ENCODE results near the gene CAPN12. TPM values are rescaled to one million over a fixed set of nuclear protein-coding genes. Genes with fewer than 3 reads are reported as not detected.
"Not testable (repeated sequence)": the region's sequence is repeated elsewhere in the genome, so short reads cannot be mapped to it uniquely, and the experiment has no call there.

Gene CAPN12
- 1 to 10 TPM in 5 of 7 donors, under 1 TPM in 2; 0.81 to 8.0 (median 3.1) TPM for total RNA-seq
- 1 to 10 TPM in 1 of 2 donors, under 1 TPM in 1; 0.22 to 3.6 TPM for polyA plus RNA-seq
- long read RNA-seq, donor 1, partial matches to known transcripts: 0 of 2 reads
- long read RNA-seq, donor 1, other reads (novel, unspliced or antisense): 2 of 2 reads
- long read RNA-seq, donor 2, transcript CAPN12-211 (1 exons, 2,552 nt): major isoform, 9 of 31 reads
- long read RNA-seq, donor 2, partial matches to known transcripts: 21 of 31 reads
- long read RNA-seq, donor 2, other reads (novel, unspliced or antisense): 0 of 31 reads
- long read RNA-seq, donor 3, partial matches to known transcripts: 0 of 13 reads
- long read RNA-seq, donor 3, other reads (novel, unspliced or antisense): 13 of 13 reads

DNA sequence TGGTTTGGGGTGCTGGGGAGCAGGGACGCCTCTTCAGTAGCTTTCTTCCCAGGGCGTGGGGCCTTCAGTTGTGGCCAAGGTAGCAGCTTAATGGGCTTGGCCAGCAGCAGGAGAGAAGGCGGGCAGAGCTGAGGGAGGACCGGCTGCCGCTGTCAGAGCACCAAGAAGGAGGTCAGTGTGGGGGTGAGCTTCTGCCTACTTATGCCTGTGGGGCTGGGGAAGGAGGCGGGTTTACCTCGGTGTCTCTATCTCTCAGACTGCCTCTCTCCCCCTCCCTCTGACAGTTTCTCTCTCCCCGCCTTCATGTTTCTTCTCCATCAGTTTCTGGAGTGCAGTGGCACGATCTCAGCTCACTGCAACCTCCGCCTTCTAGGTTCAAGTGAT is at the start of gene CAPN12:
CAPN12 (minus strand) TSS at position 177 of the 384 bp plus-strand sequence. CDS start 309 bp downstream, outside the sequence.
- TF ChIP-seq, protein P1, sequence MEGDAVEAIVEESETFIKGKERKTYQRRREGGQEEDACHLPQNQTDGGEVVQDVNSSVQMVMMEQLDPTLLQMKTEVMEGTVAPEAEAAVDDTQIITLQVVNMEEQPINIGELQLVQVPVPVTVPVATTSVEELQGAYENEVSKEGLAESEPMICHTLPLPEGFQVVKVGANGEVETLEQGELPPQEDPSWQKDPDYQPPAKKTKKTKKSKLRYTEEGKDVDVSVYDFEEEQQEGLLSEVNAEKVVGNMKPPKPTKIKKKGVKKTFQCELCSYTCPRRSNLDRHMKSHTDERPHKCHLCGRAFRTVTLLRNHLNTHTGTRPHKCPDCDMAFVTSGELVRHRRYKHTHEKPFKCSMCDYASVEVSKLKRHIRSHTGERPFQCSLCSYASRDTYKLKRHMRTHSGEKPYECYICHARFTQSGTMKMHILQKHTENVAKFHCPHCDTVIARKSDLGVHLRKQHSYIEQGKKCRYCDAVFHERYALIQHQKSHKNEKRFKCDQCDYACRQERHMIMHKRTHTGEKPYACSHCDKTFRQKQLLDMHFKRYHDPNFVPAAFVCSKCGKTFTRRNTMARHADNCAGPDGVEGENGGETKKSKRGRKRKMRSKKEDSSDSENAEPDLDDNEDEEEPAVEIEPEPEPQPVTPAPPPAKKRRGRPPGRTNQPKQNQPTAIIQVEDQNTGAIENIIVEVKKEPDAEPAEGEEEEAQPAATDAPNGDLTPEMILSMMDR (IDR thresholded peaks at IDR 0.05): no peak
- TF ChIP-seq POLR2A (IDR thresholded peaks at IDR 0.05) (no peak), EP300 (IDR thresholded peaks at IDR 0.05) (no peak)
- no peak within 1 kb of the TSS for H3K4me3 ChIP-seq
- no peaks in the 10 kb centered on the region for H3K27me3 ChIP-seq
- intact Hi-C loops (cut with DNase I): no loop called here
- H3K27ac ChIP-seq: no peak within 1 kb of the TSS
- WGBS, 3 donors: 71 to 83% (median 78%) methylated on average over 10 of the region's 10 CpGs
- no peaks in the 10 kb centered on the region for H3K36me3 ChIP-seq
- H3K9me3 ChIP-seq: no peaks in the 10 kb centered on the region
- H3K4me1 ChIP-seq (ENCODE audit: insufficient read depth): peaks cover 2% of the 10 kb centered on the region
- no peak for DNase-seq

GRCh38 chr19:38793671-38794070 is 49.4 kb upstream of the CAPN12 start:
- Histone ChIP-seq H3K27ac (no peak overlapping the region), H3K9me3 (no peaks in the 10 kb centered on the region), H3K4me3 (no peak overlapping the region), H3K4me1 (ENCODE audit: insufficient read depth) (no peaks in the 10 kb centered on the region), H3K27me3 (no peaks in the 10 kb centered on the region), H3K36me3 (no peaks in the 10 kb centered on the region)
- TF ChIP-seq POLR2A (IDR thresholded peaks at IDR 0.05): no peak
- DNase-seq: no peak
- 83 to 93% (median 88%) methylated on average over 5 of the region's 5 CpGs for WGBS, 3 donors
- intact Hi-C loops (cut with DNase I): loop anchor here in 1 of 4 donors (2.0 kb wide), 1 partner anchor 19 kb away; no protein-coding TSS in a partner anchor

DNA sequence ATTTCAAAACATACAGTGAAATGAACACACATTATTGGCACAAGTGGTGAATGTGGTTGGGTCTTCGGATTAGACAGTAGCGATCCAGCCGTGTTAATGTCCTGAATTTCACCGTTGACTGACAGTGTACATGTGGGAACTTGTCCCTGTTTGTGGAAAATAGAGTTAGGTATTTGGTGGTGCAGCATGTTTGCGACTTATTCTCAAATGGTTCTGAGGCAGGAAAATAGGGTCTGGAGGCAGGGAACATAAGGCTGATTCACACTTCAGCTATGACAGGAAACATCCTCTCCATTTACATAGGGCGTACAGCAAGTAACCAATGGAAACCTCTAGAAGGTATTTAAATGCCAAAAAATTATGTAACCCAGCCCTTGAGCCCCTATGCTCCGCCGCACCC is 48.9 kb upstream of the CAPN12 start:
- Histone ChIP-seq H3K27ac (no peak overlapping the region), H3K36me3 (no peaks in the 10 kb centered on the region), H3K4me1 (ENCODE audit: insufficient read depth) (no peaks in the 10 kb centered on the region), H3K4me3 (no peak overlapping the region), H3K9me3 (no peaks in the 10 kb centered on the region), H3K27me3 (no peaks in the 10 kb centered on the region)
- 65 to 76% (median 69%) methylated on average over 8 of the region's 8 CpGs for WGBS, 3 donors
- intact Hi-C loops (cut with DNase I): loop anchor here in 1 of 4 donors (2.0 kb wide), 1 partner anchor 18 kb away; no protein-coding TSS in a partner anchor
- DNase-seq: no peak
- TF ChIP-seq POLR2A (IDR thresholded peaks at IDR 0.05): no peak
- TF ChIP-seq, protein P1 (IDR thresholded peaks at IDR 0.05): no peak
- no peak for TF ChIP-seq EP300 (IDR thresholded peaks at IDR 0.05)

DNA sequence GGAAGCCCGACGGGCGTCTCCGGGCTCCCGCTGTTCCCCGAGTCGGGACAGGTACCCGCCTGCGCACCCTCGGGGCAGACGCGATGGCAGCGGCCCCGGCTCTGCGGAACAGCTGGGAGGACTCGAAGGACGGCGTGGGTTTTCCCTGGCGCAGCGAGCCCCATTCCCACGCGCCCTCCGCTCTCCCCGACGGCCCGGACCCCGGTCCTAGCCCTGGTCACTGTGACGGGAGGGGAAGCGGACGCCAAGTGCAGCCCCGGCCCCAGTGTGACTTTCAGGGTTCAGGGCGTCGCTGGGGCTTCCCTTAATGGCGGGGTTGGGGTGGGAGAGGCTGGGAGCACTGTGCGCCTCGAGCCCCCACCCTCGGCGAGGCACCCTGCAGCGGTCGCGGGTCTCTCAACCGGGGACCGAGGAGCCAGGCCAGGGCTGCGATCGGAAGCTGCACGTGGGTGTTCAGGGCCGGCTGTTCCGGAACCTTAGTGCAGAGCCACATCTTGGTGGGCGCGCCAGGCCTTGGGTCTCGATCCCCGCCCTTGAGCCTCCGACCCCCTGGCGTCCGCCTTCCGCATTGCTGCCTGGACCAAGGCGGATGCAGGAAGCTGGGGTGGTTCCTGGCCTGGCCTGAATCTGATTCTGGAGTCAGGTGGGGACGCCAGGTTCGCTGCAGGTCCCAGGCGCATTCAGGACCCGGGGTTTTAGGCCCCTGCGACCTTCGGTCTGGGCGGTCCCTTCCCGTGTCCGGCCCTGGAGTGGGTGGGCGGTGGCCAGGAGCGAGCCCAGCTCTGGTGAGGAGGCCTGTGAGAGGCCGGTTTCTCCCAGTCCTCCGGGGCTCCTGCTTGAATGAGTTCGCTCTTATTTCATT is 48.2 kb upstream of the CAPN12 start:
- H3K36me3 ChIP-seq: no peaks in the 10 kb centered on the region
- no peaks in the 10 kb centered on the region for H3K4me1 ChIP-seq (ENCODE audit: insufficient read depth)
- TF ChIP-seq POLR2A (IDR thresholded peaks at IDR 0.05) (no peak), EP300 (IDR thresholded peaks at IDR 0.05) (no peak)
- TF ChIP-seq, protein P1 (IDR thresholded peaks at IDR 0.05): no peak
- WGBS, 3 donors: 16 to 29% (median 18%) methylated on average over 20 to 65 of the region's 71 CpGs
- intact Hi-C loops (cut with DNase I): loop anchor here in 1 of 4 donors (2.0 kb wide), 1 partner anchor 18 kb away; no protein-coding TSS in a partner anchor
- peak overlapping the region; percentile 18 for H3K4me3 ChIP-seq
- no peak overlapping the region for H3K27ac ChIP-seq
- DNase-seq: peak in 1 of 5 donors; percentile 62
- H3K27me3 ChIP-seq: no peaks in the 10 kb centered on the region
- no peaks in the 10 kb centered on the region for H3K9me3 ChIP-seq

- H3K27ac ChIP-seq; H3K27me3 ChIP-seq; H3K4me1 ChIP-seq (ENCODE audit: insufficient read depth); H3K36me3 ChIP-seq; DNase-seq; H3K4me3 ChIP-seq; H3K9me3 ChIP-seq: not testable (repeated sequence)
- WGBS, 3 donors: 0% methylated on average over 1 of the region's 40 CpGs; no CpG with 5 or more reads in 2 of the 3 donors
- intact Hi-C loops (cut with DNase I): loop anchor here in 1 of 4 donors (2.0 kb wide), 1 partner anchor 17 kb away; no protein-coding TSS in a partner anchor
These were observed 47.3 kb upstream of the CAPN12 start for GRCh38 chr19:38791451-38792064.

- H3K27me3 ChIP-seq; DNase-seq; H3K36me3 ChIP-seq; H3K9me3 ChIP-seq; H3K4me1 ChIP-seq (ENCODE audit: insufficient read depth); intact Hi-C loops (cut with DNase I); H3K4me3 ChIP-seq; H3K27ac ChIP-seq: not testable (repeated sequence)
- WGBS, 3 donors: 56% methylated on average over 18 to 20 of the region's 49 CpGs; no CpG with 5 or more reads in 1 of the 3 donors
These were observed 46.5 kb upstream of the CAPN12 start for GRCh38 chr19:38790507-38791403.
